H9 (cell line): Measurements from ENCODE around the gene OTUD4. TPM values are rescaled to one million over a fixed set of nuclear protein-coding genes. Genes with fewer than 3 reads are reported as not detected.

ENCODE experiments used
- DNase-seq: peaks from one replicate; pipeline ENCODE4 v3.0.0-alpha.2; 2017
- H2AFZ ChIP-seq: one replicate; pipeline ENCODE4 v1.6.1; 2013; ENCODE audit warnings: mild to moderate bottlenecking, low read length, control low read depth, moderate library complexity
- H2AK5ac ChIP-seq: 2 replicates; pipeline ENCODE4 v1.6.1; 2013; ENCODE audit warnings: low read length, control low read depth, mixed read lengths; ENCODE audit not compliant: insufficient read length
- H2BK120ac ChIP-seq: one replicate; pipeline ENCODE4 v1.6.1; 2013; ENCODE audit warnings: low read depth, mild to moderate bottlenecking, low read length, control low read depth, inconsistent platforms; ENCODE audit not compliant: poor library complexity, severe bottlenecking
- H2BK12ac ChIP-seq: 2 replicates; pipeline ENCODE4 v1.6.1; 2013; ENCODE audit warnings: low read length, control low read depth, mixed read lengths, low read depth; ENCODE audit not compliant: insufficient read length
- H2BK15ac ChIP-seq: 2 replicates; pipeline ENCODE4 v1.6.1; 2013; ENCODE audit warnings: low read depth, low read length, control low read depth
- H2BK20ac ChIP-seq: one replicate; pipeline ENCODE4 v1.6.1; 2013; ENCODE audit warnings: low read depth, mild to moderate bottlenecking, low read length, control low read depth, inconsistent platforms; ENCODE audit not compliant: poor library complexity, severe bottlenecking
- H2BK5ac ChIP-seq: 2 replicates; pipeline ENCODE4 v1.6.1; 2013; ENCODE audit warnings: low read length, control low read depth, mixed read lengths; ENCODE audit not compliant: insufficient read length
- H3K14ac ChIP-seq: 2 replicates; pipeline ENCODE4 v1.6.1; 2013; ENCODE audit warnings: low read length, control low read depth; ENCODE audit not compliant: insufficient read depth
- H3K18ac ChIP-seq: 2 replicates; pipeline ENCODE4 v1.6.1; 2013; ENCODE audit warnings: low read depth, mild to moderate bottlenecking, mixed read lengths, low read length, control low read depth; ENCODE audit not compliant: insufficient read length
- H3K23ac ChIP-seq: 2 replicates; pipeline ENCODE4 v1.6.1; 2013; ENCODE audit warnings: low read length, control low read depth, mixed read lengths, low read depth; ENCODE audit not compliant: insufficient read length
- H3K23me2 ChIP-seq: 2 replicates; pipeline ENCODE4 v1.6.1; 2013; ENCODE audit warnings: low read depth, mild to moderate bottlenecking, mixed read lengths, low read length, control low read depth; ENCODE audit not compliant: insufficient read length, poor library complexity, severe bottlenecking
- H3K27ac ChIP-seq: 2 replicates; pipeline ENCODE4 v1.5.1; 2013; ENCODE audit warnings: low read length, control low read depth, mixed read lengths, low read depth; ENCODE audit not compliant: insufficient read length
- H3K27me3 ChIP-seq: 2 replicates; pipeline ENCODE4 v1.6.1; 2013; ENCODE audit warnings: low read length, control low read depth, inconsistent platforms; ENCODE audit not compliant: insufficient read depth
- H3K4ac ChIP-seq: 2 replicates; pipeline ENCODE4 v1.6.1; 2013; ENCODE audit warnings: low read depth, mild to moderate bottlenecking, control low read depth, inconsistent platforms, low read length, moderate library complexity
- H3K4me1 ChIP-seq: 2 replicates; pipeline ENCODE4 v1.6.1; 2013; ENCODE audit warnings: low read length, control low read depth, inconsistent platforms; ENCODE audit not compliant: insufficient read depth
- H3K4me2 ChIP-seq: 2 replicates; pipeline ENCODE4 v1.6.1; 2013; ENCODE audit warnings: low read length, control low read depth, mixed read lengths; ENCODE audit not compliant: insufficient read length, insufficient read depth
- H3K56ac ChIP-seq: 2 replicates; pipeline ENCODE4 v1.6.1; 2013; ENCODE audit warnings: low read depth, mild to moderate bottlenecking, mixed read lengths, low read length, control low read depth; ENCODE audit not compliant: insufficient read length
- H3K79me1 ChIP-seq: 2 replicates; pipeline ENCODE4 v1.6.1; 2013; ENCODE audit warnings: low read depth, mild to moderate bottlenecking, moderate library complexity, low read length, control low read depth, inconsistent platforms; ENCODE audit not compliant: insufficient read depth, poor library complexity, severe bottlenecking
- H3K79me2 ChIP-seq: 2 replicates; pipeline ENCODE4 v1.6.1; 2013; ENCODE audit warnings: low read length, control low read depth, inconsistent platforms; ENCODE audit not compliant: insufficient read depth
- H3K9ac ChIP-seq: 2 replicates; pipeline ENCODE4 v1.6.1; 2013; ENCODE audit warnings: low read length, control low read depth, mixed read lengths; ENCODE audit not compliant: insufficient read length; ENCODE audit errors: extremely low read depth
- H3K9me3 ChIP-seq: one replicate; pipeline ENCODE4 v1.6.1; 2013; ENCODE audit warnings: low read depth, low read length, inconsistent platforms; ENCODE audit not compliant: control insufficient read depth
- H3T11ph ChIP-seq: one replicate; pipeline ENCODE4 v1.6.1; 2013; ENCODE audit warnings: mild to moderate bottlenecking, low read length, control low read depth, inconsistent platforms
- H4K20me1 ChIP-seq: one replicate; pipeline ENCODE4 v1.6.1; 2013; ENCODE audit not compliant: control insufficient read depth, insufficient read length, insufficient read depth
- H4K5ac ChIP-seq: 2 replicates; pipeline ENCODE4 v1.6.1; 2013; ENCODE audit warnings: low read depth, mild to moderate bottlenecking, mixed read lengths, low read length, control low read depth; ENCODE audit not compliant: insufficient read length
- H4K8ac ChIP-seq: replicated peaks from 2 replicates; pipeline ENCODE4 v1.6.1; 2013; ENCODE audit warnings: low read length, control low read depth, mixed read lengths, low read depth; ENCODE audit not compliant: insufficient read length
- H4K91ac ChIP-seq: 2 replicates; pipeline ENCODE4 v1.6.1; 2013; ENCODE audit warnings: low read depth, mild to moderate bottlenecking, moderate library complexity, mixed read lengths, low read length, control low read depth; ENCODE audit not compliant: insufficient read length
- H3K27ac Mint-ChIP-seq, 3 experiments: 2 replicates in 2 of 3; 3 replicates in 1 of 3; pipeline ENCODE4 v1.8.0; 2020 to 2021; ENCODE audit warnings: mixed read lengths in 3 of 3, mild to moderate bottlenecking in 1 of 3, moderate library complexity in 1 of 3
- H3K27me3 Mint-ChIP-seq: 2 replicates; pipeline ENCODE4 v1.8.0; 2021; ENCODE audit warnings: low read depth, mild to moderate bottlenecking, moderate library complexity, mixed read lengths
- H3K36me3 Mint-ChIP-seq, 3 experiments: 2 replicates in 2 of 3; 3 replicates in 1 of 3; pipeline ENCODE4 v1.8.0; 2020 to 2021; ENCODE audit warnings: low read depth in 3 of 3, mixed read lengths in 3 of 3; ENCODE audit not compliant: insufficient read depth in 1 of 3
- H3K4me1 Mint-ChIP-seq, 2 experiments: 2 replicates each; pipeline ENCODE4 v1.8.0; 2020; ENCODE audit warnings: mixed read lengths in 2 of 2
- H3K4me3 Mint-ChIP-seq, 2 experiments: 2 replicates in 1 of 2; 3 replicates in 1 of 2; pipeline ENCODE4 v1.8.0; 2020 to 2021; ENCODE audit warnings: mild to moderate bottlenecking in 2 of 2, mixed read lengths in 2 of 2, moderate library complexity in 1 of 2
- H3K9me3 Mint-ChIP-seq, 2 experiments: 2 replicates in 1 of 2; 3 replicates in 1 of 2; pipeline ENCODE4 v1.8.0; 2020; ENCODE audit warnings: mild to moderate bottlenecking in 2 of 2, mixed read lengths in 2 of 2, moderate library complexity in 1 of 2
- WGBS: extraction: QIAGEN DNeasy Blood & Tissue Kit; methylation state at CpG from one replicate; pipeline ENCODE4 v1.1.7; 2013; ENCODE audit warnings: missing lambda C conversion rate, low lambda C conversion rate, mixed read lengths; ENCODE audit not compliant: insufficient read length; ENCODE audit errors: extremely low coverage; 5-methylcytosine and 5-hydroxymethylcytosine counted together
- total RNA-seq: library from RNA; stranded (reverse); gene quantifications from 2 replicates; pipeline ENCODE4 v1.2.1, GENCODE V29; 2021
- TF ChIP-seq, protein P1 (sequence below): fragments of 200-600 bp; sonication (generic); conservative IDR thresholded peaks from 3 replicates; pipeline ENCODE4 v1.8.0; 2021; ENCODE audit warnings: antibody characterized with exemption, mild to moderate bottlenecking

The OTUD4 gene
- total RNA-seq, 1 experiment from 2014 or later = 59.0 TPM

DNA sequence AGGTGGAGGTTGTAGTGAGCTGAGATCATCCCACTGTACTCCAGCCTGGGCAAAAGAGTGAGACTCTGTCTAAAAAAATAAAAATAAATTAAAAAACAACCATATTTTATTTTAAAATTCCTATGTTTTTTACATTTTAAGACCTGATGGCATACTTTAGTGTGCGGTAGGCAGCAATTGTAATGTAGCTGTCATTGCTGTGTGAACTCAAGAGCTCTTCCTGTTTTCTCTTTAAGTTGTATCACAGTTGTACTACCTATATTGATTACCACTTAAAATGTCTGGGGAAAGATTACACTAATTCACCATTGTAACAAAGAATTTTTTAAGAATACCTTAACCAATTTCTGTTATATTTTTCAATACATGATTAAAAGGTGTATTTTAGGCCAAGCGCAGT lies 55.0 kb downstream of the OTUD4 start:
- Histone ChIP-seq H3K56ac (no peak overlapping the region), H4K91ac (no peak overlapping the region), H3K4me2 (no peak overlapping the region), H3K18ac (no peak overlapping the region), H2BK5ac (no peak overlapping the region), H2BK20ac (no peak overlapping the region), H3T11ph (no peak overlapping the region), H2AK5ac (no peak overlapping the region), H3K14ac (no peak overlapping the region), H3K79me1 (no peaks in the 10 kb centered on the region), H3K27ac (no peak overlapping the region), H3K27me3 (no peaks in the 10 kb centered on the region), H3K23ac (no peak overlapping the region), H4K20me1 (no peaks in the 10 kb centered on the region), H3K9me3 (no peaks in the 10 kb centered on the region), H2BK15ac (no peak overlapping the region), H2BK12ac (no peak overlapping the region), H4K8ac (no peak overlapping the region), H3K79me2 (no peaks in the 10 kb centered on the region), H4K5ac (no peak overlapping the region), H3K9ac (no peak overlapping the region), H2BK120ac (no peak overlapping the region), H2AFZ (no peak overlapping the region), H3K4ac (no peak overlapping the region), H3K23me2 (no peaks in the 10 kb centered on the region), H3K4me1 (no peaks in the 10 kb centered on the region)
- DNase-seq = no peak
- Mint-ChIP-seq H3K36me3 (peaks cover 25 to 74% (median 65%) of the 10 kb centered on the region in 3 experiments; a peak in 6 of 7 replicates), H3K27ac (no peak overlapping the region), H3K9me3 (no peaks in the 10 kb centered on the region), H3K27me3 (no peaks in the 10 kb centered on the region), H3K4me1 (no peaks in the 10 kb centered on the region), H3K4me3 (no peak overlapping the region)
- TF ChIP-seq, protein P1, sequence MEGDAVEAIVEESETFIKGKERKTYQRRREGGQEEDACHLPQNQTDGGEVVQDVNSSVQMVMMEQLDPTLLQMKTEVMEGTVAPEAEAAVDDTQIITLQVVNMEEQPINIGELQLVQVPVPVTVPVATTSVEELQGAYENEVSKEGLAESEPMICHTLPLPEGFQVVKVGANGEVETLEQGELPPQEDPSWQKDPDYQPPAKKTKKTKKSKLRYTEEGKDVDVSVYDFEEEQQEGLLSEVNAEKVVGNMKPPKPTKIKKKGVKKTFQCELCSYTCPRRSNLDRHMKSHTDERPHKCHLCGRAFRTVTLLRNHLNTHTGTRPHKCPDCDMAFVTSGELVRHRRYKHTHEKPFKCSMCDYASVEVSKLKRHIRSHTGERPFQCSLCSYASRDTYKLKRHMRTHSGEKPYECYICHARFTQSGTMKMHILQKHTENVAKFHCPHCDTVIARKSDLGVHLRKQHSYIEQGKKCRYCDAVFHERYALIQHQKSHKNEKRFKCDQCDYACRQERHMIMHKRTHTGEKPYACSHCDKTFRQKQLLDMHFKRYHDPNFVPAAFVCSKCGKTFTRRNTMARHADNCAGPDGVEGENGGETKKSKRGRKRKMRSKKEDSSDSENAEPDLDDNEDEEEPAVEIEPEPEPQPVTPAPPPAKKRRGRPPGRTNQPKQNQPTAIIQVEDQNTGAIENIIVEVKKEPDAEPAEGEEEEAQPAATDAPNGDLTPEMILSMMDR = no peak
- no CpG with 5 or more reads among the region's 2 CpGs for WGBS
